PC-3 (cell line): ENCODE measurements around the gene GNAT2.

Source experiments
- EZH2phosphoT487 ChIP-seq: fragments of 300-600 bp; sonication (generic); IDR thresholded peaks from 2 replicates; pipeline ENCODE4 v1.6.1; 2018; ENCODE audit warnings: mild to moderate bottlenecking, antibody characterized with exemption, low read length, borderline replicate concordance
- TF ChIP-seq, protein P1 (sequence below): fragments of 300-600 bp; sonication (generic); conservative IDR thresholded peaks from 2 replicates; pipeline ENCODE4 v1.5.1; 2017; ENCODE audit warnings: antibody characterized with exemption, low read depth, mild to moderate bottlenecking, low read length

GRCh38 chr1:109584766-109585165, 34.6 kb downstream of the GNAT2 start:
- TF ChIP-seq, protein P1, sequence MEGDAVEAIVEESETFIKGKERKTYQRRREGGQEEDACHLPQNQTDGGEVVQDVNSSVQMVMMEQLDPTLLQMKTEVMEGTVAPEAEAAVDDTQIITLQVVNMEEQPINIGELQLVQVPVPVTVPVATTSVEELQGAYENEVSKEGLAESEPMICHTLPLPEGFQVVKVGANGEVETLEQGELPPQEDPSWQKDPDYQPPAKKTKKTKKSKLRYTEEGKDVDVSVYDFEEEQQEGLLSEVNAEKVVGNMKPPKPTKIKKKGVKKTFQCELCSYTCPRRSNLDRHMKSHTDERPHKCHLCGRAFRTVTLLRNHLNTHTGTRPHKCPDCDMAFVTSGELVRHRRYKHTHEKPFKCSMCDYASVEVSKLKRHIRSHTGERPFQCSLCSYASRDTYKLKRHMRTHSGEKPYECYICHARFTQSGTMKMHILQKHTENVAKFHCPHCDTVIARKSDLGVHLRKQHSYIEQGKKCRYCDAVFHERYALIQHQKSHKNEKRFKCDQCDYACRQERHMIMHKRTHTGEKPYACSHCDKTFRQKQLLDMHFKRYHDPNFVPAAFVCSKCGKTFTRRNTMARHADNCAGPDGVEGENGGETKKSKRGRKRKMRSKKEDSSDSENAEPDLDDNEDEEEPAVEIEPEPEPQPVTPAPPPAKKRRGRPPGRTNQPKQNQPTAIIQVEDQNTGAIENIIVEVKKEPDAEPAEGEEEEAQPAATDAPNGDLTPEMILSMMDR: no peak
- no peak for TF ChIP-seq EZH2phosphoT487
